Mesenchymal stem cell (in vitro differentiated cells and primary cell): ENCODE measurements around the gene RERE.

Experiments used
- DNase-seq: peaks from one replicate; pipeline ENCODE4 v3.0.0-alpha.2; 2013
- H2AFZ ChIP-seq: one replicate; pipeline ENCODE4 v1.6.1; 2013; ENCODE audit warnings: low read depth, mild to moderate bottlenecking, control low read depth, inconsistent platforms, low read length, moderate library complexity
- H2AK5ac ChIP-seq: 2 replicates; pipeline ENCODE4 v1.6.1; 2013; ENCODE audit warnings: low read length, moderate library complexity, mild to moderate bottlenecking, inconsistent platforms; ENCODE audit not compliant: severe bottlenecking
- H2BK120ac ChIP-seq: one replicate; pipeline ENCODE4 v1.6.1; 2013; ENCODE audit warnings: low read depth, mild to moderate bottlenecking, inconsistent platforms, low read length, moderate library complexity
- H2BK12ac ChIP-seq, 2 experiments: one replicate each; pipeline ENCODE4 v1.6.1; 2013; ENCODE audit warnings: inconsistent platforms in 2 of 2, low read length in 2 of 2, mild to moderate bottlenecking in 2 of 2, moderate library complexity in 2 of 2, control low read depth in 1 of 2
- H2BK15ac ChIP-seq: one replicate; pipeline ENCODE4 v1.6.1; 2013; ENCODE audit warnings: mild to moderate bottlenecking, low read depth, inconsistent platforms; ENCODE audit not compliant: poor library complexity, severe bottlenecking
- H2BK5ac ChIP-seq: 2 replicates; pipeline ENCODE4 v1.6.1; 2013; ENCODE audit warnings: low read depth, mild to moderate bottlenecking, low read length, control low read depth, inconsistent platforms; ENCODE audit not compliant: poor library complexity, severe bottlenecking
- H3K14ac ChIP-seq, 2 experiments: one replicate each; pipeline ENCODE4 v1.6.1; 2013; ENCODE audit warnings: inconsistent platforms in 2 of 2, low read length in 2 of 2, control low read depth in 1 of 2, mild to moderate bottlenecking in 1 of 2, moderate library complexity in 1 of 2
- H3K18ac ChIP-seq, 2 experiments: one replicate each; pipeline ENCODE4 v1.6.1; 2013; ENCODE audit warnings: inconsistent platforms in 2 of 2, low read length in 2 of 2, control low read depth in 1 of 2, low read depth in 1 of 2, mild to moderate bottlenecking in 1 of 2
- H3K23ac ChIP-seq, 2 experiments: one replicate each; pipeline ENCODE4 v1.6.1; 2013; ENCODE audit warnings: inconsistent platforms in 2 of 2, low read length in 2 of 2, mild to moderate bottlenecking in 2 of 2, moderate library complexity in 2 of 2, control low read depth in 1 of 2
- H3K27ac ChIP-seq: 2 replicates; pipeline ENCODE4 v1.5.1; 2013; ENCODE audit warnings: mild to moderate bottlenecking, moderate library complexity, low read length, control low read depth, inconsistent platforms; ENCODE audit not compliant: poor library complexity, severe bottlenecking
- H3K27me3 ChIP-seq, 2 experiments: 2 replicates each; pipeline versions ENCODE4 v1.6.1 to v1.7.0; 2013; ENCODE audit warnings: low read length in 2 of 2, mild to moderate bottlenecking in 2 of 2, moderate library complexity in 2 of 2, control low read depth in 1 of 2, inconsistent platforms in 1 of 2; ENCODE audit not compliant: control insufficient read depth in 1 of 2, insufficient read depth in 1 of 2
- H3K36me3 ChIP-seq, 2 experiments: 2 replicates each; pipeline versions ENCODE4 v1.6.1 to v1.7.0; 2013; ENCODE audit warnings: low read length in 2 of 2, control low read depth in 1 of 2, inconsistent platforms in 1 of 2, low read depth in 1 of 2, mild to moderate bottlenecking in 1 of 2; ENCODE audit not compliant: insufficient read depth in 2 of 2, control insufficient read depth in 1 of 2
- H3K4ac ChIP-seq, 2 experiments: one replicate each; pipeline ENCODE4 v1.6.1; 2013; ENCODE audit warnings: inconsistent platforms in 2 of 2, low read length in 2 of 2, mild to moderate bottlenecking in 2 of 2, moderate library complexity in 2 of 2, control low read depth in 1 of 2, low read depth in 1 of 2
- H3K4me1 ChIP-seq: 2 replicates; pipeline ENCODE4 v1.6.1; 2013; ENCODE audit warnings: low read depth, low read length, control low read depth; ENCODE audit not compliant: control insufficient read depth, insufficient read depth
- H3K4me2 ChIP-seq: 2 replicates; pipeline ENCODE4 v1.6.1; 2013; ENCODE audit warnings: low read length, mild to moderate bottlenecking, inconsistent platforms; ENCODE audit not compliant: poor library complexity, severe bottlenecking
- H3K4me3 ChIP-seq, 2 experiments: 2 replicates each; pipeline versions ENCODE4 v1.5.1 to v1.7.0; 2013; ENCODE audit warnings: low read length in 2 of 2, mild to moderate bottlenecking in 2 of 2, control low read depth in 1 of 2, low read depth in 1 of 2; ENCODE audit not compliant: insufficient read depth in 1 of 2
- H3K79me1 ChIP-seq: replicated peaks from 2 replicates; pipeline ENCODE4 v1.6.1; 2013; ENCODE audit warnings: mild to moderate bottlenecking, control low read depth, low read length, inconsistent platforms; ENCODE audit not compliant: poor library complexity, severe bottlenecking
- H3K9ac ChIP-seq: 2 replicates; pipeline ENCODE4 v1.7.0; 2013; ENCODE audit warnings: mild to moderate bottlenecking, low read length, moderate library complexity
- H3K9me3 ChIP-seq: 2 replicates; pipeline ENCODE4 v1.7.0; 2013; ENCODE audit warnings: mild to moderate bottlenecking, low read length; ENCODE audit not compliant: control insufficient read depth
- H4K8ac ChIP-seq: one replicate; pipeline ENCODE4 v1.6.1; 2013; ENCODE audit warnings: inconsistent platforms, mild to moderate bottlenecking, low read length, moderate library complexity
- H4K91ac ChIP-seq: one replicate; pipeline ENCODE4 v1.6.1; 2013; ENCODE audit warnings: mild to moderate bottlenecking, low read length, inconsistent platforms
- WGBS: methylation state at CpG from one replicate; pipeline ENCODE4 v1.1.7; 2013; ENCODE audit warnings: mixed read lengths; 5-methylcytosine and 5-hydroxymethylcytosine counted together

Gene RERE

GRCh38 chr1:8718850-8719361, 98.5 kb downstream of the RERE start:
- 49% methylated on average over 3 of the region's 3 CpGs for WGBS
- Histone ChIP-seq H2BK15ac (no peak overlapping the region), H3K79me1 (peaks cover 26% of the 10 kb centered on the region), H3K27ac (no peak overlapping the region), H4K91ac (no peak overlapping the region), H2AK5ac (no peak overlapping the region), H2BK12ac (peak overlapping the region; percentile 90 to 94), H3K36me3 (no peaks in the 10 kb centered on the region), H2AFZ (no peak overlapping the region), H3K4me1 (peaks cover 2% of the 10 kb centered on the region), H3K18ac (peak overlapping the region; percentile 22 to 84), H3K4ac (no peak overlapping the region), H3K27me3 (no peaks in the 10 kb centered on the region), H2BK120ac (no peak overlapping the region), H3K4me2 (no peak overlapping the region), H3K9me3 (no peaks in the 10 kb centered on the region), H3K9ac (no peak overlapping the region), H4K8ac (peak overlapping the region; percentile 90), H3K4me3 (no peak overlapping the region), H2BK5ac (no peak overlapping the region), H3K23ac (no peak overlapping the region), H3K14ac (peak overlapping the region in 1 of 2 experiments; percentile 82)
- DNase-seq: no peak

- Histone ChIP-seq H4K8ac (no peak overlapping the region), H3K9me3 (no peaks in the 10 kb centered on the region), H3K4me2 (no peak overlapping the region), H3K27ac (no peak overlapping the region), H2AK5ac (no peak overlapping the region), H3K14ac (no peak overlapping the region), H2BK12ac (no peak overlapping the region), H3K4me1 (peaks cover 2% of the 10 kb centered on the region), H2AFZ (no peak overlapping the region), H3K9ac (no peak overlapping the region), H2BK120ac (no peak overlapping the region), H2BK15ac (no peak overlapping the region), H3K4ac (no peak overlapping the region), H3K36me3 (no peaks in the 10 kb centered on the region), H3K79me1 (peaks cover 25% of the 10 kb centered on the region), H2BK5ac (no peak overlapping the region), H4K91ac (no peak overlapping the region), H3K27me3 (no peaks in the 10 kb centered on the region), H3K23ac (no peak overlapping the region), H3K18ac (no peak overlapping the region), H3K4me3 (no peak overlapping the region)
- WGBS: 86% methylated on average over 1 of the region's 3 CpGs
- no peak for DNase-seq
These were observed 100.3 kb downstream of the RERE start for GRCh38 chr1:8717148-8717547.

GRCh38 chr1:8716238-8716637, 101.2 kb downstream of the RERE start:
- Histone ChIP-seq H2BK12ac (no peak overlapping the region), H2AFZ (no peak overlapping the region), H3K23ac (no peak overlapping the region), H4K8ac (no peak overlapping the region), H2AK5ac (no peak overlapping the region), H3K18ac (no peak overlapping the region), H3K27me3 (no peaks in the 10 kb centered on the region), H3K4me3 (no peak overlapping the region), H3K9me3 (no peaks in the 10 kb centered on the region), H3K79me1 (peaks cover 23% of the 10 kb centered on the region), H3K4ac (no peak overlapping the region), H3K4me1 (peaks cover 2% of the 10 kb centered on the region), H2BK120ac (no peak overlapping the region), H2BK15ac (no peak overlapping the region), H4K91ac (peak overlapping the region; percentile 82), H3K4me2 (no peak overlapping the region), H3K9ac (no peak overlapping the region), H3K36me3 (no peaks in the 10 kb centered on the region), H2BK5ac (no peak overlapping the region), H3K27ac (no peak overlapping the region), H3K14ac (no peak overlapping the region)
- no peak for DNase-seq
- 82% methylated on average over 1 of the region's 1 CpG for WGBS

GRCh38 chr1:8714173-8714572, 103.3 kb downstream of the RERE start:
- Histone ChIP-seq H2BK120ac (peak overlapping the region; percentile 49), H3K36me3 (no peaks in the 10 kb centered on the region), H3K23ac (no peak overlapping the region), H3K27ac (no peak overlapping the region), H2BK5ac (no peak overlapping the region), H3K9me3 (no peaks in the 10 kb centered on the region), H3K4me2 (no peak overlapping the region), H4K91ac (no peak overlapping the region), H3K18ac (no peak overlapping the region), H3K79me1 (peaks cover 21% of the 10 kb centered on the region), H3K9ac (no peak overlapping the region), H2BK12ac (peak overlapping the region in 1 of 2 experiments; percentile 77), H4K8ac (no peak overlapping the region), H3K4ac (no peak overlapping the region), H3K27me3 (no peaks in the 10 kb centered on the region), H2AK5ac (no peak overlapping the region), H3K4me3 (no peak overlapping the region), H3K4me1 (peaks cover 4% of the 10 kb centered on the region), H2AFZ (no peak overlapping the region), H3K14ac (no peak overlapping the region), H2BK15ac (no peak overlapping the region)
- DNase-seq: no peak
- WGBS: 100% methylated on average over 3 of the region's 3 CpGs
